Ishikawa (cell line): Measurements from ENCODE around the gene SCN8A.

Experiments used
- CEBPB ChIP-seq: IDR thresholded peaks from 2 replicates; pipeline ENCODE4 v1.6.1; 2012
- EGR1 ChIP-seq: IDR thresholded peaks from 2 replicates; pipeline ENCODE4 v1.6.1; 2012
- EP300 ChIP-seq: IDR thresholded peaks from 2 replicates; pipeline ENCODE4 v1.6.1; 2012; ENCODE audit warnings: borderline replicate concordance
- NFIC ChIP-seq: IDR thresholded peaks from 2 replicates; pipeline ENCODE4 v1.6.1; 2012
- RAD21 ChIP-seq: IDR thresholded peaks from 2 replicates; pipeline ENCODE4 v1.6.1; 2012; ENCODE audit warnings: low read depth
- TAF1 ChIP-seq: IDR thresholded peaks from 2 replicates; pipeline ENCODE4 v1.6.1; 2012; ENCODE audit warnings: low read depth, mild to moderate bottlenecking
- TCF12 ChIP-seq: IDR thresholded peaks from 2 replicates; pipeline ENCODE4 v1.6.1; 2012; ENCODE audit warnings: low read depth
- YY1 ChIP-seq: IDR thresholded peaks from 2 replicates; pipeline ENCODE4 v1.6.1; 2012; ENCODE audit warnings: low read depth
- TF ChIP-seq, protein P1 (sequence below): IDR thresholded peaks from 2 replicates; pipeline ENCODE4 v1.6.1; 2012
- TF ChIP-seq, protein P2 (sequence below): IDR thresholded peaks from 2 replicates; pipeline ENCODE4 v1.6.1; 2012; ENCODE audit warnings: low read depth, mild to moderate bottlenecking
- TF ChIP-seq, protein P3 (sequence below): IDR thresholded peaks from 2 replicates; pipeline ENCODE4 v1.6.1; 2012

DNA sequence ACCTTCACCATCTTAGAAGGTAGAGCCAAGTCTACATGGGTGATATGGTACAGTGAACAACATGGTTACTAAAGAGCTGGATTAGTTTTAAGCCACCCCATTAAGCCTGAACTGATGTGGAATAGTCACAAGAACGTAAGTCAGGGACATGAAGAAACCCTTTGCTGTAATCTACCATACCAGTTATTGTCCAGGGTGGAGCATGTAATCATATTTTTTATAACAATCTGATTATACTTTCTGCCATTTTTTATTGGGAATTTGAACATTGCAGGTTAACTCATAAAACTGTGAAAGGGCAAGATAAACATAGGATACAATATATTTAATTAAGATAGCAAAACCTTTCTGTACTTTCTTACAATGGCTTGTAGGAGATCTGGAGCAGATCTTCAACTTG is 153.9 kb downstream of the SCN8A start:
- TF ChIP-seq, protein P1, sequence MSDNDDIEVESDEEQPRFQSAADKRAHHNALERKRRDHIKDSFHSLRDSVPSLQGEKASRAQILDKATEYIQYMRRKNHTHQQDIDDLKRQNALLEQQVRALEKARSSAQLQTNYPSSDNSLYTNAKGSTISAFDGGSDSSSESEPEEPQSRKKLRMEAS: no peak
- TF ChIP-seq TAF1 (no peak), NFIC (no peak), YY1 (no peak), EP300 (no peak), CEBPB (no peak), RAD21 (no peak), TCF12 (no peak), EGR1 (no peak)
- TF ChIP-seq, protein P2, sequence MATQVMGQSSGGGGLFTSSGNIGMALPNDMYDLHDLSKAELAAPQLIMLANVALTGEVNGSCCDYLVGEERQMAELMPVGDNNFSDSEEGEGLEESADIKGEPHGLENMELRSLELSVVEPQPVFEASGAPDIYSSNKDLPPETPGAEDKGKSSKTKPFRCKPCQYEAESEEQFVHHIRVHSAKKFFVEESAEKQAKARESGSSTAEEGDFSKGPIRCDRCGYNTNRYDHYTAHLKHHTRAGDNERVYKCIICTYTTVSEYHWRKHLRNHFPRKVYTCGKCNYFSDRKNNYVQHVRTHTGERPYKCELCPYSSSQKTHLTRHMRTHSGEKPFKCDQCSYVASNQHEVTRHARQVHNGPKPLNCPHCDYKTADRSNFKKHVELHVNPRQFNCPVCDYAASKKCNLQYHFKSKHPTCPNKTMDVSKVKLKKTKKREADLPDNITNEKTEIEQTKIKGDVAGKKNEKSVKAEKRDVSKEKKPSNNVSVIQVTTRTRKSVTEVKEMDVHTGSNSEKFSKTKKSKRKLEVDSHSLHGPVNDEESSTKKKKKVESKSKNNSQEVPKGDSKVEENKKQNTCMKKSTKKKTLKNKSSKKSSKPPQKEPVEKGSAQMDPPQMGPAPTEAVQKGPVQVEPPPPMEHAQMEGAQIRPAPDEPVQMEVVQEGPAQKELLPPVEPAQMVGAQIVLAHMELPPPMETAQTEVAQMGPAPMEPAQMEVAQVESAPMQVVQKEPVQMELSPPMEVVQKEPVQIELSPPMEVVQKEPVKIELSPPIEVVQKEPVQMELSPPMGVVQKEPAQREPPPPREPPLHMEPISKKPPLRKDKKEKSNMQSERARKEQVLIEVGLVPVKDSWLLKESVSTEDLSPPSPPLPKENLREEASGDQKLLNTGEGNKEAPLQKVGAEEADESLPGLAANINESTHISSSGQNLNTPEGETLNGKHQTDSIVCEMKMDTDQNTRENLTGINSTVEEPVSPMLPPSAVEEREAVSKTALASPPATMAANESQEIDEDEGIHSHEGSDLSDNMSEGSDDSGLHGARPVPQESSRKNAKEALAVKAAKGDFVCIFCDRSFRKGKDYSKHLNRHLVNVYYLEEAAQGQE: no peak
- TF ChIP-seq, protein P3, sequence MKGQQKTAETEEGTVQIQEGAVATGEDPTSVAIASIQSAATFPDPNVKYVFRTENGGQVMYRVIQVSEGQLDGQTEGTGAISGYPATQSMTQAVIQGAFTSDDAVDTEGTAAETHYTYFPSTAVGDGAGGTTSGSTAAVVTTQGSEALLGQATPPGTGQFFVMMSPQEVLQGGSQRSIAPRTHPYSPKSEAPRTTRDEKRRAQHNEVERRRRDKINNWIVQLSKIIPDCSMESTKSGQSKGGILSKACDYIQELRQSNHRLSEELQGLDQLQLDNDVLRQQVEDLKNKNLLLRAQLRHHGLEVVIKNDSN: no peak
